Body of pancreas (tissue), 4 donors: Measurements from ENCODE around the gene OR10J4. TPM values are rescaled to one million over a fixed set of nuclear protein-coding genes. Genes with fewer than 3 reads are reported as not detected.

Experiments
- ATAC-seq: fragments of 150-250 bp; one replicate; pipeline ENCODE4 v1.9.1; 2016
- DNase-seq, 4 donors: peaks; one replicate each; pipeline ENCODE4 v3.0.0-alpha.2; 2019
- H3K27ac ChIP-seq, 4 donors: fragments of 200-600 bp; sonication (generic); 1 replicate in 3 of 4; 2 replicates in 1 of 4; pipeline versions ENCODE4 v1.5.1 to v1.6.1; 2016 to 2019; ENCODE audit warnings: mild to moderate bottlenecking in 1 of 4, mixed read lengths in 1 of 4, moderate library complexity in 1 of 4
- H3K27me3 ChIP-seq, 2 donors: fragments of 200-600 bp; sonication (generic); one replicate each; pipeline ENCODE4 v1.6.0; 2016; ENCODE audit warnings: mild to moderate bottlenecking in 1 of 2
- H3K36me3 ChIP-seq, 2 donors: fragments of 200-600 bp; sonication (generic); replicated peaks in 1 of 2; 2 replicates each; pipeline ENCODE4 v1.5.1; 2016; ENCODE audit warnings: low read depth in 2 of 2; ENCODE audit not compliant: insufficient read depth in 1 of 2
- H3K4me1 ChIP-seq: fragments of 200-600 bp; sonication (generic); one replicate; pipeline ENCODE4 v1.6.0; 2016
- H3K4me3 ChIP-seq, 2 donors: fragments of 200-600 bp; sonication (generic); 1 replicate in 1 of 2; 2 replicates in 1 of 2; pipeline ENCODE4 v1.5.1; 2016 to 2019
- H3K9me3 ChIP-seq, 3 donors: fragments of 200-600 bp; sonication (generic); 1 replicate in 2 of 3; 2 replicates in 1 of 3; pipeline ENCODE4 v1.5.1; 2016
- CTCF ChIP-seq, 7 experiments: fragments of 450-650 bp in 4 of 7; fragments of 200-600 bp in 3 of 7; sonication (generic) in 3 of 7; IDR thresholded peaks; one replicate each; pipeline ENCODE4 v1.5.1; 2016 to 2019; ENCODE audit warnings: antibody characterized with exemption in 7 of 7
- POLR2A ChIP-seq, 3 donors: fragments of 450-650 bp; IDR thresholded peaks; one replicate each; pipeline ENCODE4 v1.6.1; 2016; ENCODE audit warnings: antibody characterized with exemption in 3 of 3, mild to moderate bottlenecking in 2 of 3
- WGBS, 2 donors: methylation state at CpG; one replicate each; pipeline ENCODE4 v1.1.5; 2017; 5-methylcytosine and 5-hydroxymethylcytosine counted together
- intact Hi-C: fragments of 100-400 bp; cut with DNase I; formaldehyde crosslinking; loops from one replicate; pipeline ENCODE4 v1.15.1; 2023
- total RNA-seq, 2 donors: library from RNA; depleted of rRNA; stranded (reverse); fragments of >200 nt; gene quantifications; one replicate each; pipeline ENCODE4 v1.1.0, GENCODE V29; 2016

The OR10J4 gene
- total RNA-seq, 2 donors from 2014 or later, result not detected

DNA sequence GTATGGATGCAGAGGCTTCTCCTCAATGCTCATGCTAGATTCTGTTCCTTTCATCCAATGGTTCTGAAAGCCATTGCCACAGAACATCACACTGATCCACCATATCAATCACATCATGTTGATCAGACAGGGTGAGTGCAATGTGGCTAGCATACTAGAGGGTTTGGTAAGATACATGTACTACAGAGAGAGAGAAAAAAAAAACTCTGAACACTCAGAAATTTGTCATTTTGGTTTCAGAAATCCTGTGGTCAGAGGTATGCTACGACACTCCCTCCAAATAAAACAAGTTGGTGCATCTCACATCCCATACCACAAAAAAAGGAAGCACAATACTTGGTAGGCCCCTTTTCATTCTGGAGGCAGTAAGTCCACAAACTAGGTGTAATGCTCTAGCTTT is 42.9 kb downstream of the OR10J4 start:
- Histone ChIP-seq H3K36me3 (no peaks in the 10 kb centered on the region), H3K9me3 (no peaks in the 10 kb centered on the region), H3K27me3 (no peaks in the 10 kb centered on the region), H3K4me1 (no peaks in the 10 kb centered on the region), H3K27ac (no peak overlapping the region), H3K4me3 (no peak overlapping the region)
- intact Hi-C loops, result no loop called here
- no peak for DNase-seq
- ATAC-seq, result no peak
- WGBS, 2 donors, result 55 to 81% methylated on average over 1 of the region's 1 CpG
- no peak for TF ChIP-seq CTCF (IDR thresholded peaks at IDR 0.05)
- no peak for TF ChIP-seq POLR2A (IDR thresholded peaks at IDR 0.05)

Other genes with a start within 250 kb of the OR10J4 start
- gene ACKR1, start 227.3 kb upstream of the OR10J4 start, total RNA-seq, result 10 to 100 TPM; 17.5 to 23.6 TPM
- not detected for gene FCER1A, start 129.9 kb upstream of the OR10J4 start, total RNA-seq
- not detected for gene OR10J1, start 7.5 kb downstream of the OR10J4 start, total RNA-seq
- not detected for gene OR10J5, start 103.8 kb downstream of the OR10J4 start, total RNA-seq
- 1 to 10 TPM in 1 of 2 donors, under 1 TPM in 1; 0.99 to 4.2 TPM for gene APCS, start 155.6 kb downstream of the OR10J4 start, total RNA-seq